Right atrium auricular region (tissue), 2 donors: ENCODE results near the gene HBE1. TPM values are rescaled to one million over a fixed set of nuclear protein-coding genes. Genes with fewer than 3 reads are reported as not detected.
"Not testable (repeated sequence)": the region's sequence is repeated elsewhere in the genome, so short reads cannot be mapped to it uniquely, and the experiment has no call there.

Source experiments
- DNase-seq: peaks from one replicate; pipeline ENCODE4 v3.0.0-alpha.2; 2019; ENCODE audit warnings: low spot score
- H3K27ac ChIP-seq, 2 donors: fragments of 200-600 bp; sonication (generic); 1 replicate in 1 of 2; 2 replicates in 1 of 2; pipeline ENCODE4 v1.5.1; 2016 to 2019
- H3K27me3 ChIP-seq, 2 donors: fragments of 200-600 bp; sonication (generic); one replicate each; pipeline versions ENCODE4 v1.5.1 to v1.6.0; 2017 to 2019
- H3K36me3 ChIP-seq: fragments of 200-600 bp; sonication (generic); one replicate; pipeline ENCODE4 v1.5.1; 2016
- H3K4me1 ChIP-seq, 2 donors: fragments of 200-600 bp; sonication (generic); one replicate each; pipeline versions ENCODE4 v1.5.1 to v1.6.0; 2017 to 2019
- H3K4me3 ChIP-seq, 2 donors: fragments of 200-600 bp; sonication (generic); 1 replicate in 1 of 2; 2 replicates in 1 of 2; pipeline ENCODE4 v1.5.1; 2017 to 2019; ENCODE audit warnings: mild to moderate bottlenecking in 1 of 2, moderate library complexity in 1 of 2
- H3K9me3 ChIP-seq, 2 donors: fragments of 200-600 bp; sonication (generic); one replicate each; pipeline ENCODE4 v1.5.1; 2019
- CTCF ChIP-seq, 2 donors: fragments of 200-600 bp; sonication (generic); IDR thresholded peaks; one replicate each; pipeline ENCODE4 v1.5.1; 2019; ENCODE audit warnings: antibody characterized with exemption in 2 of 2
- total RNA-seq, 2 donors: library from RNA; depleted of rRNA; stranded (reverse); fragments of >200 nt; gene quantifications; one replicate each; pipeline ENCODE4 v1.1.0, GENCODE V29; 2016

Gene HBE1
- total RNA-seq = not detected

- no peaks in the 10 kb centered on the region for H3K27me3 ChIP-seq
Observed at GRCh38 chr11:5269715-5270147, at the start of gene HBE1. HBE1 (minus strand) TSS chr11:5269945; CDS start chr11:5269890, 55 bp downstream.

GRCh38 chr11:5317292-5317691 is 47.5 kb upstream of the HBE1 start:
- no peaks in the 10 kb centered on the region for H3K4me1 ChIP-seq
- no peak overlapping the region for H3K4me3 ChIP-seq
- DNase-seq = no peak
- H3K27me3 ChIP-seq = no peaks in the 10 kb centered on the region
- no peaks in the 10 kb centered on the region for H3K9me3 ChIP-seq
- no peak overlapping the region for H3K27ac ChIP-seq
- no peak for TF ChIP-seq CTCF (IDR thresholded peaks at IDR 0.05)
- no peaks in the 10 kb centered on the region for H3K36me3 ChIP-seq

More at GRCh38 chr11:5269715-5270147, at the start of gene HBE1:
- TF ChIP-seq CTCF (IDR thresholded peaks at IDR 0.05) = no peak
- no peak within 1 kb of the TSS for H3K27ac ChIP-seq
- no peaks in the 10 kb centered on the region for H3K9me3 ChIP-seq
- no peak for DNase-seq
- H3K36me3 ChIP-seq = no peaks in the 10 kb centered on the region
- no peaks in the 10 kb centered on the region for H3K4me1 ChIP-seq
- no peak within 1 kb of the TSS for H3K4me3 ChIP-seq

- not testable (repeated sequence) for H3K27ac ChIP-seq, H3K36me3 ChIP-seq, H3K27me3 ChIP-seq, H3K4me3 ChIP-seq, H3K4me1 ChIP-seq, H3K9me3 ChIP-seq, DNase-seq
Observed at GRCh38 chr11:5313326-5314023, 43.7 kb upstream of the HBE1 start.

GRCh38 chr11:5310423-5310822 is 40.7 kb upstream of the HBE1 start:
- Histone ChIP-seq H3K4me1 (no peaks in the 10 kb centered on the region), H3K27me3 (no peaks in the 10 kb centered on the region), H3K4me3 (no peak overlapping the region), H3K9me3 (no peaks in the 10 kb centered on the region), H3K36me3 (no peaks in the 10 kb centered on the region), H3K27ac (no peak overlapping the region)
- no peak for TF ChIP-seq CTCF (IDR thresholded peaks at IDR 0.05)
- no peak for DNase-seq

GRCh38 chr11:5307256-5308019 is 37.7 kb upstream of the HBE1 start:
- DNase-seq = no peak
- Histone ChIP-seq H3K27me3 (no peaks in the 10 kb centered on the region), H3K36me3 (no peaks in the 10 kb centered on the region), H3K4me3 (no peak overlapping the region), H3K9me3 (no peaks in the 10 kb centered on the region), H3K4me1 (no peaks in the 10 kb centered on the region), H3K27ac (no peak overlapping the region)
- TF ChIP-seq CTCF (IDR thresholded peaks at IDR 0.05) = no peak

GRCh38 chr11:5304046-5304445 is 34.3 kb upstream of the HBE1 start:
- H3K4me3 ChIP-seq = no peak overlapping the region
- H3K27ac ChIP-seq = no peak overlapping the region
- H3K9me3 ChIP-seq = no peaks in the 10 kb centered on the region
- H3K36me3 ChIP-seq = no peaks in the 10 kb centered on the region
- H3K4me1 ChIP-seq = no peaks in the 10 kb centered on the region
- no peak for DNase-seq
- no peak for TF ChIP-seq CTCF (IDR thresholded peaks at IDR 0.05)
- no peaks in the 10 kb centered on the region for H3K27me3 ChIP-seq
